Stimulated activated naive CD4-positive, alpha-beta T cell (primary cell): ENCODE results near the gene USP10.
"Not testable (repeated sequence)": the region's sequence is repeated elsewhere in the genome, so short reads cannot be mapped to it uniquely, and the experiment has no call there.

Source experiments
- DNase-seq, 6 experiments: peaks; one replicate each; lab custom pipeline; 2025; lab: John Stamatoyannopoulos, UW

Gene USP10

GRCh38 chr16:84673203-84673535 is 26.6 kb upstream of the USP10 start:
- no peak for DNase-seq

- DNase-seq: no peak
Measured at GRCh38 chr16:84673561-84673960, 26.2 kb upstream of the USP10 start.

GRCh38 chr16:84675423-84675822 is 24.4 kb upstream of the USP10 start:
- DNase-seq: no peak

- DNase-seq: no peak
Measured at GRCh38 chr16:84675884-84676283, 23.9 kb upstream of the USP10 start.

GRCh38 chr16:84677017-84677803 is 22.6 kb upstream of the USP10 start:
- DNase-seq: no peak

GRCh38 chr16:84677849-84678248 is 22.0 kb upstream of the USP10 start:
- no peak for DNase-seq

- DNase-seq: no peak
Measured at GRCh38 chr16:84678541-84678940, 21.3 kb upstream of the USP10 start.

GRCh38 chr16:84680165-84680842 is 19.5 kb upstream of the USP10 start:
- no peak for DNase-seq

GRCh38 chr16:84680843-84681629 is 18.8 kb upstream of the USP10 start:
- no peak for DNase-seq

GRCh38 chr16:84683691-84684591 is 15.9 kb upstream of the USP10 start:
- DNase-seq: no peak

GRCh38 chr16:84684592-84684965 is 15.2 kb upstream of the USP10 start:
- no peak for DNase-seq

- no peak for DNase-seq
Measured at GRCh38 chr16:84685210-84685609, 14.6 kb upstream of the USP10 start.

- no peak for DNase-seq
Measured at GRCh38 chr16:84686707-84687298, 13.0 kb upstream of the USP10 start.

GRCh38 chr16:84687715-84688114 is 12.1 kb upstream of the USP10 start:
- no peak for DNase-seq

GRCh38 chr16:84688163-84688562 is 11.6 kb upstream of the USP10 start:
- DNase-seq: not testable (repeated sequence)

- no peak for DNase-seq
Measured at GRCh38 chr16:84689111-84689510, 10.7 kb upstream of the USP10 start.

- DNase-seq: no peak
Measured at GRCh38 chr16:84690088-84690819, 9.5 kb upstream of the USP10 start.

- DNase-seq: no peak
Measured at GRCh38 chr16:84692451-84693214, 7.2 kb upstream of the USP10 start.

- DNase-seq: not testable (repeated sequence)
Measured at GRCh38 chr16:84693869-84694268, 5.9 kb upstream of the USP10 start.

- no peak for DNase-seq
Measured at GRCh38 chr16:84694980-84695379, 4.8 kb upstream of the USP10 start.
